Prostate gland (tissue), 2 donors: ENCODE data around the gene RCBTB2. TPM values are rescaled to one million over a fixed set of nuclear protein-coding genes. Genes with fewer than 3 reads are reported as not detected.
A peak's percentile ranks its signal among the peaks of the same experiment; 100 is the strongest.

Experiments
- DNase-seq: peaks from one replicate; pipeline ENCODE4 v3.0.0-alpha.2; 2019; ENCODE audit warnings: low spot score
- H3K27ac ChIP-seq, 2 donors: fragments of 200-600 bp; sonication (generic); 2 replicates each; pipeline ENCODE4 v1.5.1; 2017 to 2019
- H3K27me3 ChIP-seq: fragments of 200-600 bp; sonication (generic); replicated peaks from 2 replicates; pipeline ENCODE4 v1.5.1; 2019; ENCODE audit not compliant: insufficient read depth
- H3K36me3 ChIP-seq, 2 donors: fragments of 200-600 bp; sonication (generic); 1 replicate in 1 of 2; 2 replicates in 1 of 2; pipeline versions ENCODE4 v1.5.1 to v1.8.1; 2017 to 2019
- H3K4me1 ChIP-seq: fragments of 200-600 bp; sonication (generic); replicated peaks from 2 replicates; pipeline ENCODE4 v1.5.1; 2019
- H3K4me3 ChIP-seq, 2 donors: fragments of 200-600 bp; sonication (generic); 2 replicates each; pipeline ENCODE4 v1.5.1; 2017 to 2019
- H3K9me3 ChIP-seq: fragments of 200-600 bp; sonication (generic); 2 replicates; pipeline ENCODE4 v1.5.1; 2017
- POLR2A ChIP-seq: fragments of 450-650 bp; IDR thresholded peaks from one replicate; pipeline ENCODE4 v1.6.1; 2016; ENCODE audit warnings: antibody characterized with exemption, mild to moderate bottlenecking
- POLR2AphosphoS5 ChIP-seq: sonication (generic); formaldehyde crosslinking; IDR thresholded peaks from one replicate; pipeline ENCODE4 v1.6.1; 2017; ENCODE audit warnings: antibody characterized with exemption
- WGBS: methylation state at CpG from one replicate; pipeline ENCODE4 v1.1.5; 2018; 5-methylcytosine and 5-hydroxymethylcytosine counted together
- intact Hi-C: fragments of 100-400 bp; cut with DNase I; formaldehyde crosslinking; loops from one replicate; pipeline ENCODE4 v1.14.2; 2022
- total RNA-seq, 2 donors: library from RNA; depleted of rRNA; stranded (reverse); fragments of >200 nt; gene quantifications; one replicate each; pipeline ENCODE4 v1.1.0, GENCODE V29; 2016
- TF ChIP-seq, protein P1 (sequence below), 4 experiments: fragments of 200-600 bp in 2 of 4; fragments of 450-650 bp in 2 of 4; sonication (generic) in 2 of 4; IDR thresholded peaks; 1 replicate in 3 of 4; 2 replicates in 1 of 4; pipeline ENCODE4 v1.5.1; 2016 to 2019; ENCODE audit warnings: antibody characterized with exemption in 4 of 4, mild to moderate bottlenecking in 2 of 4, moderate library complexity in 2 of 4

The RCBTB2 gene
- total RNA-seq, 2 donors from 2014 or later, result 11.6 to 26.2 TPM

DNA sequence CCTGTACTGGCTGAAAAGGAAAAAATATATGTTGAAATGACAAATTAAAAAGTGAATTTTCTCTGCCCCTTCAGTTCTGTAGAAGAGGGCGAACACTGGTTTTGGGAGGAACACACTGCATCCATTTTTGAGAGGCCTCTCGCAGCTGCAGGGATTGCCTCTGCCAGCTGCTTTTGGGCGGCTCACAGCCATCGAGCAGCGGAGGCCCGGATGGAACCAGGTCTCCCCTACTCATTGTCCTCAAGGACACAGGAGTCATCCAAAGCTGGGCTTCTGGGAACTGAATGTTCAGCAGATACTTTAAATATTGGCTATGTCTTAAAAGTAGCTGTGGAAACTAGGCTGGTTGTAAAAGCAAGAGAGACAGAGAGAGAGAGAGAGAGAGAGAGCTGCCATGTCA, 17.1 kb downstream of the RCBTB2 start:
- Histone ChIP-seq H3K9me3 (no peaks in the 10 kb centered on the region), H3K27me3 (no peaks in the 10 kb centered on the region), H3K36me3 (no peaks in the 10 kb centered on the region), H3K4me1 (no peaks in the 10 kb centered on the region), H3K4me3 (no peak overlapping the region), H3K27ac (no peak overlapping the region)
- no peak for DNase-seq
- WGBS, result 87% methylated on average over 6 of the region's 6 CpGs
- intact Hi-C loops, result no loop called here
- TF ChIP-seq POLR2AphosphoS5 (no peak), POLR2A (no peak)
- TF ChIP-seq, protein P1, sequence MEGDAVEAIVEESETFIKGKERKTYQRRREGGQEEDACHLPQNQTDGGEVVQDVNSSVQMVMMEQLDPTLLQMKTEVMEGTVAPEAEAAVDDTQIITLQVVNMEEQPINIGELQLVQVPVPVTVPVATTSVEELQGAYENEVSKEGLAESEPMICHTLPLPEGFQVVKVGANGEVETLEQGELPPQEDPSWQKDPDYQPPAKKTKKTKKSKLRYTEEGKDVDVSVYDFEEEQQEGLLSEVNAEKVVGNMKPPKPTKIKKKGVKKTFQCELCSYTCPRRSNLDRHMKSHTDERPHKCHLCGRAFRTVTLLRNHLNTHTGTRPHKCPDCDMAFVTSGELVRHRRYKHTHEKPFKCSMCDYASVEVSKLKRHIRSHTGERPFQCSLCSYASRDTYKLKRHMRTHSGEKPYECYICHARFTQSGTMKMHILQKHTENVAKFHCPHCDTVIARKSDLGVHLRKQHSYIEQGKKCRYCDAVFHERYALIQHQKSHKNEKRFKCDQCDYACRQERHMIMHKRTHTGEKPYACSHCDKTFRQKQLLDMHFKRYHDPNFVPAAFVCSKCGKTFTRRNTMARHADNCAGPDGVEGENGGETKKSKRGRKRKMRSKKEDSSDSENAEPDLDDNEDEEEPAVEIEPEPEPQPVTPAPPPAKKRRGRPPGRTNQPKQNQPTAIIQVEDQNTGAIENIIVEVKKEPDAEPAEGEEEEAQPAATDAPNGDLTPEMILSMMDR (IDR thresholded peaks at IDR 0.05), result no peak

DNA sequence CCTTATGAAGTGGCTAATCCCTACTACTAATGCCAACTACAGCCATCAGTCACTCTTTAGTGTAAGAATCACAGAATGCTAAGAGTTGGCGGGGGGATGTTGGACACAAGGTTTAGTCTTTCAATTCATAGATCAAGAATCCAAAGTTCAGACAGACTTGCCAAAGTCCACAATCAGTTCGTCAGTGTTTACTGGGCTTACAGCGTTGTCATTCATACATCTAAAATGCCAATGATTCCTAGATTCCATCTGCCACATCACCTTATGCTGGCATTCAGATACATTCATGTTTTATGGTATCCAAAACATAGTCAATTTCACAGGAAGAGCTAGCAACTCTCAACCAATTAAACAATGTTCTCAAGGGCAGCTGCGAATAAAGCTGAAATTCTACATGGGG, 18.1 kb downstream of the RCBTB2 start:
- H3K27me3 ChIP-seq, result no peaks in the 10 kb centered on the region
- no peaks in the 10 kb centered on the region for H3K36me3 ChIP-seq
- H3K27ac ChIP-seq, result no peak overlapping the region
- intact Hi-C loops, result no loop called here
- TF ChIP-seq POLR2AphosphoS5 (no peak), POLR2A (no peak)
- TF ChIP-seq, protein P1 (IDR thresholded peaks at IDR 0.05), result no peak
- H3K4me1 ChIP-seq, result no peaks in the 10 kb centered on the region
- WGBS, result 90% methylated on average over 4 of the region's 4 CpGs
- H3K9me3 ChIP-seq, result no peaks in the 10 kb centered on the region
- no peak for DNase-seq
- no peak overlapping the region for H3K4me3 ChIP-seq

DNA sequence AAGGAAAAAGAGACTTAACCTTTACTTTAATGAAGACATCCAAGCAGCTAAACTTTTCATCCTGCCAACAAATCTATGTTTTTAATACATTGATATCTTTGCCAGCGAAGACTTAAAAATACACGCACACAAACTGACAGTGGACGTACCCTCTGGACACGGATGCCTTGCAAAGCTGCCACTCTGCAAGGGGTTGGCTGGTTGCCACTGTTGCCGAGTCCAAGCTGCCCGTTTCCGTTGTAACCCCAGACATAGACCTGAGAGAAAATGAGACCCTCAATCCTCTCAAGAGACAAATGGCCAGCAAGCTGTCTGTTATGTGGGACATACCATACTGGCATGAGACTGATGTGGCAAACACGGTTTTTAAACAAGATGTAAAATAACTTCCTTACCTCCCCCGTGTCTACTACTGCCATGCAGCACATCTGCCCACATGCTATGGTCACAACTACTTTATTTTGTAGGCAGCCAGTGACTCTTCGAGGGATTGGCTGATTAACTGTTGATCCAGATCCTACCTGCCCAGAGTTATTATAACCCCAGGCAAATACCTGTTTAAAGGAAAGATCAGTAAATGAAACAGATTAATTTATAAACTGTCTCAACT, 21.2 kb downstream of the RCBTB2 start:
- intact Hi-C loops, result no loop called here
- no peaks in the 10 kb centered on the region for H3K4me1 ChIP-seq
- no peak overlapping the region for H3K4me3 ChIP-seq
- no peak for TF ChIP-seq POLR2AphosphoS5
- TF ChIP-seq, protein P1 (IDR thresholded peaks at IDR 0.05), result no peak
- no peak for TF ChIP-seq POLR2A
- WGBS, result 53% methylated on average over 10 of the region's 10 CpGs
- no peak for DNase-seq
- H3K36me3 ChIP-seq, result no peaks in the 10 kb centered on the region
- H3K27ac ChIP-seq, result no peak overlapping the region
- H3K9me3 ChIP-seq, result no peaks in the 10 kb centered on the region
- H3K27me3 ChIP-seq, result no peaks in the 10 kb centered on the region

DNA sequence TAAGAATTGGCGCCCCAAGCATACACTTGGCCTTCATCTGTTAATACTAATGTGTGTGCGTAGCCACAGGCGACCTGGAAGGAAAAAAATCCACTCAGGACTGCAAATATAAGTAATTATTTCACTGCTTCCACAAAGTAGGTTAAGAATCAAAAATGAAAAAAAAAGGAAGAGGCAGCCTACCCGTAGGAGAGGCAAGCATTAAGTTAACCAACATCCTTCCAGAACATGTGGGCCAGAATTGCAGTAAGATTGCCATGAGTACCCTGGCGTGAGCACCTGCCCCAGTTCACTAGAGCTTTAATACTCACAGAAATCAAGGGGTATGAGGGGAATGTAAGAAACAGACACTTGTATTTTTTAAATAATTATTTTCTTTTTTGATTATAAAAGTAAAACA, 22.2 kb downstream of the RCBTB2 start:
- no peak overlapping the region for H3K4me3 ChIP-seq
- DNase-seq, result no peak
- intact Hi-C loops, result no loop called here
- H3K27me3 ChIP-seq, result no peaks in the 10 kb centered on the region
- whole genome bisulfite sequencing, result 89% methylated on average over 5 of the region's 5 CpGs
- no peaks in the 10 kb centered on the region for H3K9me3 ChIP-seq
- TF ChIP-seq POLR2AphosphoS5 (no peak), POLR2A (no peak)
- TF ChIP-seq, protein P1 (IDR thresholded peaks at IDR 0.05), result no peak
- no peak overlapping the region for H3K27ac ChIP-seq
- no peaks in the 10 kb centered on the region for H3K4me1 ChIP-seq
- no peaks in the 10 kb centered on the region for H3K36me3 ChIP-seq

DNA sequence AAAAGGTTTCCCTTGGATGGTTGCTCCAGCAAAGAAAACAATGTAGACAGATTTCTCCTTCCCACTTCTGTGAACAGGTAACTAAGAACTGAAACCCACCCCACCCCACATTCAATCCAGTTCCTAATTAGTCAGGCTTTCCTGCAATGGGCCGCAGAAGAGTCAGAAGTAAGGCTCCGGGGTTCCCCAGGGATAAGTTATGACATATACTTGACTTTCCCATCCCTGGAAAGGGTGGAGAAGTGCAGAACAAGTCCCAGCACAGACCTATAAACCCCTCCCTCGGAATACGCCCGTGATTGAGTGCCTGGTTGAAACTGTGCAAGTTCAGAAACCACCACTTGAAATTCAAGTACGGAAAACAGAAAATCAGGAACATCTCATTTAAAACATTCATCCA, 24.9 kb downstream of the RCBTB2 start:
- H3K4me1 ChIP-seq, result no peaks in the 10 kb centered on the region
- H3K27ac ChIP-seq, result peak overlapping the region in 1 of 2 donors; percentile 27
- no peak for DNase-seq
- no peaks in the 10 kb centered on the region for H3K36me3 ChIP-seq
- H3K4me3 ChIP-seq, result no peak overlapping the region
- WGBS, result 56% methylated on average over 6 of the region's 6 CpGs
- no peaks in the 10 kb centered on the region for H3K9me3 ChIP-seq
- no peaks in the 10 kb centered on the region for H3K27me3 ChIP-seq
- TF ChIP-seq, protein P1 (IDR thresholded peaks at IDR 0.05), result no peak
- TF ChIP-seq POLR2A (no peak), POLR2AphosphoS5 (no peak)
- intact Hi-C loops, result no loop called here
